Measurements from ENCODE around the gene DNAH6. TPM values are rescaled to one million over a fixed set of nuclear protein-coding genes. Genes with fewer than 3 reads are reported as not detected.

Gene DNAH6
- total RNA-seq, 1 experiment from 2014 or later = not detected

DNA sequence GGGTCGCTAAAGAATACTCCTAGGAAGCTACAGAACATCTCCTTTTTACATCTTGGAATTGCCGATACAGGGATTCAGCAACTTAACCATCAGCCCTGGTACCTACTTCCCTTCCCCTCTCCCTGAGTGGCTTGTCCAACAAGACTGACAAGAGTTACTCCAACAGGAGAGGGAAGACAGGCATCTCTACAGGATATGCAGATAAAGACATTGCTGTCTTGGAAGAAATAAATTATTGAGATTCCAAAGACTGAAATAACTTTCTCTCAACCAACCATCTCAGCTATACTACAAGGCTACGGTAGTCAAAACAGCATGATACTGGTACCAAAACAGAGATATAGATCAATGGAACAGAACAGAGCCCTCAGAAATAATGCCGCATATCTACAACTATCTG, 277.3 kb downstream of the DNAH6 start:
- H3K9me3 ChIP-seq (ENCODE audit: low read depth, low read length, poor library complexity, severe bottlenecking) = no peaks in the 10 kb centered on the region
- no peak for DNase-seq (ENCODE audit: low spot score)
- TF ChIP-seq, protein P1, sequence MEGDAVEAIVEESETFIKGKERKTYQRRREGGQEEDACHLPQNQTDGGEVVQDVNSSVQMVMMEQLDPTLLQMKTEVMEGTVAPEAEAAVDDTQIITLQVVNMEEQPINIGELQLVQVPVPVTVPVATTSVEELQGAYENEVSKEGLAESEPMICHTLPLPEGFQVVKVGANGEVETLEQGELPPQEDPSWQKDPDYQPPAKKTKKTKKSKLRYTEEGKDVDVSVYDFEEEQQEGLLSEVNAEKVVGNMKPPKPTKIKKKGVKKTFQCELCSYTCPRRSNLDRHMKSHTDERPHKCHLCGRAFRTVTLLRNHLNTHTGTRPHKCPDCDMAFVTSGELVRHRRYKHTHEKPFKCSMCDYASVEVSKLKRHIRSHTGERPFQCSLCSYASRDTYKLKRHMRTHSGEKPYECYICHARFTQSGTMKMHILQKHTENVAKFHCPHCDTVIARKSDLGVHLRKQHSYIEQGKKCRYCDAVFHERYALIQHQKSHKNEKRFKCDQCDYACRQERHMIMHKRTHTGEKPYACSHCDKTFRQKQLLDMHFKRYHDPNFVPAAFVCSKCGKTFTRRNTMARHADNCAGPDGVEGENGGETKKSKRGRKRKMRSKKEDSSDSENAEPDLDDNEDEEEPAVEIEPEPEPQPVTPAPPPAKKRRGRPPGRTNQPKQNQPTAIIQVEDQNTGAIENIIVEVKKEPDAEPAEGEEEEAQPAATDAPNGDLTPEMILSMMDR (conservative IDR thresholded peaks at IDR 0.05; ENCODE audit: low read depth, low read length) = no peak
- no peak for TF ChIP-seq EZH2 (IDR thresholded peaks at IDR 0.05; ENCODE audit: borderline replicate concordance, low read depth, low read length, poor library complexity, severe bottlenecking)
- no peaks in the 10 kb centered on the region for H3K27me3 ChIP-seq (replicated peaks; ENCODE audit: insufficient read depth, low read depth, low read length, poor library complexity)
- ChIA-PET POLR2A (ENCODE audit: low non-redundant PET) (no interaction called here), CTCF (no interaction called here)
- no peaks in the 10 kb centered on the region for H3K36me3 ChIP-seq (ENCODE audit: insufficient read depth, low read length, poor library complexity, severe bottlenecking)
- H3K27ac ChIP-seq (ENCODE audit: low read depth, low read length, poor library complexity, severe bottlenecking) = no peak overlapping the region
- H3K4me3 ChIP-seq (ENCODE audit: low read depth, low read length, poor library complexity, severe bottlenecking) = no peak overlapping the region
- intact Hi-C loops (cut with micrococcal nuclease; ENCODE audit: unreplicated experiment) = no loop called here
- no peaks in the 10 kb centered on the region for H3K4me1 ChIP-seq (ENCODE audit: insufficient read depth, low read length, poor library complexity, severe bottlenecking)
- BruUV-seq (replicated peaks) = no TSS peak

DNA sequence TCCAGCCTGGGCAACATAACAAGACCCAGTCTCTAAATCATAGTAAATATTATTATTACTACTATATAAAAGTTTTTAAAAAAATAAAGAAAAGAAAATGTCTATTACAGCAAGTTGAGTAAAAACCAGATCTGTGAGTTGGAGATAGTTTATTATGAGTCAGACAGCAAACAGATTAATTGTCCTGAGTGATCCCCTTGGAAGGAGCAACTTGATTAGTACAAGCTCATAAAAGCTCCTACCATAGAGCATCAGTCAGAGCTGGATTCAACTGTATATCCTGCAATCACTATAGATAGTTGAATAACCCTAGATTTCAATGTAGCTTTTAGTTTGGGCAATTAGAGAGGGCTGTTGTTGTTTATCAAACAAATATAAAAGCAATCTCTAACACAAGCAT, 280.5 kb downstream of the DNAH6 start:
- Histone ChIP-seq H3K4me3 (ENCODE audit: low read depth, low read length, poor library complexity, severe bottlenecking) (no peak overlapping the region), H3K9me3 (ENCODE audit: low read depth, low read length, poor library complexity, severe bottlenecking) (no peaks in the 10 kb centered on the region), H3K27ac (ENCODE audit: low read depth, low read length, poor library complexity, severe bottlenecking) (no peak overlapping the region), H3K36me3 (ENCODE audit: insufficient read depth, low read length, poor library complexity, severe bottlenecking) (no peaks in the 10 kb centered on the region), H3K27me3 (replicated peaks; ENCODE audit: insufficient read depth, low read depth, low read length, poor library complexity) (no peaks in the 10 kb centered on the region), H3K4me1 (ENCODE audit: insufficient read depth, low read length, poor library complexity, severe bottlenecking) (no peaks in the 10 kb centered on the region)
- no peak for DNase-seq (ENCODE audit: low spot score)
- BruUV-seq (replicated peaks) = no TSS peak
- TF ChIP-seq EZH2 (IDR thresholded peaks at IDR 0.05; ENCODE audit: borderline replicate concordance, low read depth, low read length, poor library complexity, severe bottlenecking) = no peak
- TF ChIP-seq, protein P1 (conservative IDR thresholded peaks at IDR 0.05; ENCODE audit: low read depth, low read length) = no peak
- intact Hi-C loops (cut with micrococcal nuclease; ENCODE audit: unreplicated experiment) = no loop called here
- ChIA-PET CTCF (no interaction called here), POLR2A (ENCODE audit: low non-redundant PET) (no interaction called here)

DNA sequence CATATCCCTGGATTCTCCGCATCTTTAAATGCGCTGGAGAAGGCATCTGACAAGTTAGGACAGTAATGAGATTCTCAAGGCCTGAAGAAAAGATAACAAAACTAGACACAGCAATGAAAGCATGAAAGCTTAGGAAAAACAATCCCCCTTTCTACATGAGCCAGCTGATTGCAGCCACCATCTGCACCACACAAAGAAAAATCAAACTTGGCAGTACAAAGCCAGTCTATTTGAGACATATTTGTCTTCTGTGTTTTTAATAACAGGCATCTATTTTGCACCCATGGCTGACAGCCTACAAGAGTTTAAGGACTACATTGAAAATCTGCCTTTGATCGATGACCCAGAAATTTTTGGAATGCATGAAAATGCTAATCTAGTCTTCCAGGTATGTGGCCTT, 281.0 kb downstream of the DNAH6 start:
- Histone ChIP-seq H3K36me3 (ENCODE audit: insufficient read depth, low read length, poor library complexity, severe bottlenecking) (no peaks in the 10 kb centered on the region), H3K9me3 (ENCODE audit: low read depth, low read length, poor library complexity, severe bottlenecking) (no peaks in the 10 kb centered on the region), H3K27me3 (replicated peaks; ENCODE audit: insufficient read depth, low read depth, low read length, poor library complexity) (no peaks in the 10 kb centered on the region), H3K27ac (ENCODE audit: low read depth, low read length, poor library complexity, severe bottlenecking) (no peak overlapping the region), H3K4me3 (ENCODE audit: low read depth, low read length, poor library complexity, severe bottlenecking) (no peak overlapping the region), H3K4me1 (ENCODE audit: insufficient read depth, low read length, poor library complexity, severe bottlenecking) (no peaks in the 10 kb centered on the region)
- TF ChIP-seq EZH2 (IDR thresholded peaks at IDR 0.05; ENCODE audit: borderline replicate concordance, low read depth, low read length, poor library complexity, severe bottlenecking) = no peak
- TF ChIP-seq, protein P1 (conservative IDR thresholded peaks at IDR 0.05; ENCODE audit: low read depth, low read length) = no peak
- ChIA-PET POLR2A (ENCODE audit: low non-redundant PET) (no interaction called here), CTCF (no interaction called here)
- intact Hi-C loops (cut with micrococcal nuclease; ENCODE audit: unreplicated experiment) = no loop called here
- no peak for DNase-seq (ENCODE audit: low spot score)
- no TSS peak for BruUV-seq (replicated peaks)
